SKM-1 (cell line): ENCODE results near the gene PDIK1L.

ENCODE experiments used
- DNase-seq: peaks from one replicate; lab custom pipeline; 2025; ENCODE audit not compliant: unreplicated experiment; lab: John Stamatoyannopoulos, UW

Gene PDIK1L

DNA sequence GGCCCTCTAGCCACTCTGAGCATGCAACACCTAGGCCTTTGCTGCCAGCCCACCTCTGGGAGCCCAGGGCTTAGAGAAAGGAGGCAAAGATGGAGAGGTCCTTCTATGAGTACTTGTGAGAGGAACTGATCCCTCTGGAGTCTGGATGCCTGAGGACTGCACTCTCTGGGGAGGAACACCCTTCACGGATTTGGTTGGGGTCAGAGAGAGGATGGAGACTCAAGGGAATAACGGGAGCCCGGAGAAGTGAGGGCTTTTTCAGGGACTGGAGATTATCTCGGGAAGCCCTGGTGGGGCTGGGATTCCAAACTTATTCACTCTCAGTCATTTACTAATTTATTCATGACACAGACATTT, 57.6 kb downstream of the PDIK1L start:
- DNase-seq = no peak

DNA sequence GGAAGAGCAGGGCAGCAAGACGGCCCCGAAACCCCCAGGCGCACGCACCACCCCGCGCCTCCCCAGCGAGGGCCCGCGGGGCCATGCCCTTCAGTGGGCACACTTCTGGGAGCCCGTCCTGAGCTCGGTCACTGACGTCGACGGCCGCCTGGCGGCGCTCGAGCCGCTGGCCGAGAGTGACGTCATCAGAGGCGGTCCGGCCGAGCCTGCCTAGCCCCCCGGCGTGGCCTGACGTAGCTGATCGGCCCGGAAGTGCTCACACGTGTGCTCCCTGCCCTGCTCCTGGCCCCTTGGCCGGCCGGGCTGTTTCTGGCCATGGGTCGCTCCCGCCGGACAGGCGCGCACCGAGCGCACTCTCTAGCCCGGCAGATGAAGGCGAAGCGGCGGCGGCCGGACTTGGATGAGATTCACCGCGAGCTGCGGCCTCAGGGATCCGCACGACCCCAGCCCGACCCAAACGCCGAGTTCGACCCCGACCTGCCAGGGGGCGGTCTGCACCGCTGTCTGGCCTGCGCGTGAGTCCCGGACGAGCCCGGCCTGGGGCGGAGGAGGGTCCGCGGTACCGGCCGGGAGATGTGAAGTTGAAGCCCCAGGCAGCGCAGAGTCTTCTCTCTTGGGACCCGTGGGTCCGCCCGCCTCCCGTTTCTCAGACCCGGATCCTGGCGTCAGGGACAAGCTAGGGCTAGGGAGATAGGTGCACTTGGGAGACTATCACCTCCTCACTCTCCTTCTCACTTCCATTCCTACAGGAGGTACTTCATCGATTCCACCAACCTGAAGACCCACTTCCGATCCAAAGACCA, 58.2 kb downstream of the PDIK1L start, which contains the start of gene ZNF593:
ZNF593 (plus strand) TSS at position 240 of the 803 bp plus-strand sequence; CDS start at position 316, 76 bp downstream.
- DNase-seq = peak; percentile 93

DNA sequence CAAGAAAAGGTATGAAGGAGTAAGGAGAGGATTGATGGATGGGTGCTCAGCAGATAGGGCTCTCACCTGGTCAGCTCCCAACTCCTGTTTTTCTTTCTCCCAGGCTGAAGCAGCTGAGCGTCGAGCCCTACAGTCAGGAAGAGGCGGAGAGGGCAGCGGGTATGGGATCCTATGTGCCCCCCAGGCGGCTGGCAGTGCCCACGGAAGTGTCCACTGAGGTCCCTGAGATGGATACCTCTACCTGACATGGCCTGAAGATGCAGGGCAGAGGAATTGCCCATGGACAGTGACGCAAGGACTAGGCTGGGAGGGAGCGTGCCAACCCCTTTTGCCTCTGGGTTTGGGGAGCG, 58.8 kb downstream of the PDIK1L start:
- DNase-seq = no peak

DNA sequence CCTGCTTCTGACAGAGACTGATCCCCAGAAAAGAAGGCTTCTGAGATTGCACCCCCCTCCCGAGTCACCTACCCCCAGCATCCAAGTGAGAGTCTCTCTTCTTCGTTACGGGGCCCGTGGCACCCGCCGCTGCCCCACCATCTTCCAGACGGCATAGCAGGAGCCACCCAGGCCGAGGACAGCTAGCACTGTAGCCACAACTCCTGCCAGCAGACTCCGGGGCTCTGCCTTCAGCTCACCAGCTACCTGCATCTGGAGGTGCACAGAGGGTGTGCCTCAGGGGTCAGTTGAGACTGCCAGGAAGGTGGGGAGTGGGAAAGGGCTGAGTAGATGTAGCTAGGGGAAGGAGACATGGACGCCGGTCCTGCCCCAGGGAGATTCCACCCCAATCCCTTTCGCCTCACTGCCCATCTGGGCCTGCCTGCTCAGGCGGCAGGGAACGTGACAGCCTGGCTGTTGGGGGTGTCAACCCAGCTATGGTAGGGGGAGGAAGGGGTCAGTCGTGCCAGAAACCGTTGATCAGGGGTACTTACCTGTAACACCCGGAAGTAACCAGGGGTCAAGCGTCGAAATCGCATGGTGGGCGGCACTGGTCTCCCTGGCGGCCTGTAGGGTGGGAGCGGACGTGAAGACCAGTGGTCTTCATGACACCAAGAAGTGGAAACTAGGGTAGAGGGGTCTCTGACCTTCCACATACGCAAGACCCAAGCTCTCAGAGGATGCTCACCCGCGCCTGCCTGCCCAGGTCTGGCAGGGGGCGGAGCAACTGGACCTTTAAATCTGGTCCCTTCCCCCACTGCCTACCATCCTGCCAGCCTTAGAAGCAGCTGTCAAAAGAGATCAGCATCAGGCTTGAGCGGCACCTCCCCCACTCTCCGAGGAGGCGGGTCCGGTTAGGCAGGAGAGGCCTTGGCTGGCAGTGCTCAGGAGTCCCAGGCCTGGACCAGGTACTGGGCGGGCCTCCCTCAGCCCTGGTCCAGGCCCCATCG, 59.8 kb downstream of the PDIK1L start, which contains the start of gene ZNF593OS:
ZNF593OS (minus strand) TSS at position 749 of the 989 bp plus-strand sequence; CDS start at position 578, 171 bp downstream.
- no peak for DNase-seq
